OCI-LY7 (cell line): ENCODE measurements around the gene DYNC2H1. TPM values are rescaled to one million over a fixed set of nuclear protein-coding genes. Genes with fewer than 3 reads are reported as not detected.

ENCODE experiments used
- BruUV-seq: library from RNA; stranded (reverse); fragments of 400-500 nt; replicated peaks from 2 replicates; lab custom pipeline; 2021; lab: Mats Ljungman, UMichigan
- CTCF ChIA-PET: fragments of 300-600 bp; sonication (Branson Sonifier 250); formaldehyde crosslinking; loops from one replicate; lab custom pipeline; 2022; ENCODE audit warnings: antibody characterized with exemption; ENCODE audit not compliant: unreplicated experiment; lab: Charles Lee
- POLR2A ChIA-PET: fragments of 300-600 bp; sonication (Branson Sonifier 250); formaldehyde crosslinking; loops from one replicate; lab custom pipeline; 2022; ENCODE audit warnings: antibody characterized with exemption; lab: Charles Lee
- DNase-seq: peaks from one replicate; pipeline ENCODE4 v3.0.0-alpha.2; 2015; ENCODE audit warnings: low spot score
- H2AFZ ChIP-seq: fragments of 200-600 bp; sonication (generic), shearing (Covaris generic); 2 replicates; pipeline ENCODE4 v1.6.1; 2014; ENCODE audit warnings: mild to moderate bottlenecking, antibody characterized with exemption, low read length, moderate library complexity
- H3K27ac ChIP-seq: fragments of 200-600 bp; sonication (generic); 2 replicates; pipeline ENCODE4 v1.5.1; 2014; ENCODE audit warnings: mixed run types, low read depth, mild to moderate bottlenecking, moderate library complexity, low read length, inconsistent platforms; ENCODE audit not compliant: poor library complexity, severe bottlenecking
- H3K36me3 ChIP-seq: fragments of 200-600 bp; sonication (generic); 2 replicates; pipeline ENCODE4 v1.6.1; 2014; ENCODE audit warnings: mild to moderate bottlenecking, antibody characterized with exemption, low read length, moderate library complexity, mixed read lengths; ENCODE audit not compliant: insufficient read depth
- H3K4me1 ChIP-seq: fragments of 200-600 bp; sonication (generic); 2 replicates; pipeline ENCODE4 v1.5.1; 2014; ENCODE audit warnings: mild to moderate bottlenecking, low read length; ENCODE audit not compliant: insufficient read depth, poor library complexity, severe bottlenecking
- H3K4me2 ChIP-seq: fragments of 200-600 bp; sonication (generic); 2 replicates; pipeline ENCODE4 v1.6.1; 2014; ENCODE audit warnings: mild to moderate bottlenecking, low read length
- H3K4me3 ChIP-seq: fragments of 200-600 bp; sonication (generic); 2 replicates; pipeline ENCODE4 v1.5.1; 2014; ENCODE audit warnings: mild to moderate bottlenecking, low read depth, low read length; ENCODE audit not compliant: poor library complexity, severe bottlenecking
- H3K79me2 ChIP-seq: fragments of 200-600 bp; sonication (generic); 2 replicates; pipeline ENCODE4 v1.6.1; 2016; ENCODE audit warnings: low read depth, mild to moderate bottlenecking, low read length, moderate library complexity, mixed read lengths; ENCODE audit not compliant: insufficient read depth
- H3K9me2 ChIP-seq: fragments of 200-600 bp; sonication (generic); 2 replicates; pipeline ENCODE4 v1.6.1; 2016; ENCODE audit warnings: mild to moderate bottlenecking, low read length, mixed read lengths; ENCODE audit not compliant: insufficient read depth
- H3K9me3 ChIP-seq: fragments of 200-600 bp; sonication (generic); 2 replicates; pipeline ENCODE4 v1.6.1; 2014; ENCODE audit warnings: mild to moderate bottlenecking, mixed run types, low read length, mixed read lengths
- H4K20me1 ChIP-seq: fragments of 200-600 bp; sonication (generic); 2 replicates; pipeline ENCODE4 v1.6.1; 2014; ENCODE audit warnings: mild to moderate bottlenecking, antibody characterized with exemption, low read length, moderate library complexity, mixed read lengths; ENCODE audit not compliant: insufficient read depth
- EZH2phosphoT487 ChIP-seq: fragments of 200-600 bp; sonication (generic); IDR thresholded peaks from 2 replicates; pipeline ENCODE4 v1.6.1; 2018; ENCODE audit warnings: low read depth, borderline replicate concordance, mild to moderate bottlenecking, mixed run types, antibody characterized with exemption, low read length, moderate library complexity, mixed read lengths
- intact Hi-C: fragments of 100-400 bp; cut with micrococcal nuclease; formaldehyde crosslinking; loops from one replicate; pipeline ENCODE4 v1.10.0; 2022; ENCODE audit not compliant: unreplicated experiment
- total RNA-seq, 2 experiments: library from RNA; depleted of rRNA in 1 of 2; stranded (reverse); fragments of >200 nt in 1 of 2; shearing (Covaris generic) in 1 of 2; gene quantifications; 2 replicates each; pipeline ENCODE4 v1.2.3, GENCODE V29; 2014 to 2022
- TF ChIP-seq, protein P1 (sequence below): fragments of 200-600 bp; sonication (generic); conservative IDR thresholded peaks from 2 replicates; pipeline ENCODE4 v1.5.1; 2014; ENCODE audit warnings: mild to moderate bottlenecking, antibody characterized with exemption, low read length, moderate library complexity, mixed read lengths

Gene DYNC2H1
- total RNA-seq, 2 experiments from 2014 or later, result 0.44 to 1.1 TPM

DNA sequence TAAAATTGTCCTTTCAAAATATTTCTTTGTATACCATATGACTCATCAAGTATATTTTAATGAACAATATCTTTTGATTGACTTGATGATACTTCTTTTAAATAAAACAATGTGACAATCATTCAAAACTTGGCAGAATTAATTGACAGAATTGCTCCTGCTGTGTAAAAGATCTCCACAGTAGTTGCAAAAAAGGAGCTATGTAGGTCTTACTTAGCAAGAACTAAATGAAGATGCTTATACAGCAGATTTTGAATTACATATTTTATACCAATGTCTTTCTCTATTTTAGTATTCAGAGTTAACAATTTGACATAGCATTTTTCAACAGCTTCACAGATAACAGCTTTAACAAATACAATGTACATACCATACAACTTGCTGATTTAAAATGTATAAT is 144.9 kb downstream of the DYNC2H1 start:
- POLR2A ChIA-PET, result no interaction called here
- intact Hi-C loops, result no loop called here

DNA sequence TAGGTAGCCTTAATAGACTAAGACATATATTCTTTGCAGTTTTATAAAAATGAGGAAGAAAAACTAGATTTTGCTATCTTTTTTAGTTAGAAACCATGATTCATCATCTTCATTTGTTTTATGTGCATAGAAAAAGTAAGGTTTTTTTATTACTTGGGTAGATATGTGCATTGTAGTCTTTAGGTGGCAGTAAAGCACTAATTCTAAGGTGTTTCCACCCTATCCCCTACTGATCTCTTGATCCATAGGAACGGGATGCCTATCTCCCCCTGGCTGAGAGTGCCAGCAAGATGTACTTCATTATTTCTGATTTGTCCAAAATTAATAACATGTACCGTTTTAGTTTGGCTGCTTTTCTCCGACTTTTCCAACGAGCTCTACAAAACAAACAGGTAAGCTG is 148.1 kb downstream of the DYNC2H1 start:
- Histone ChIP-seq H3K36me3 (no peaks in the 10 kb centered on the region), H3K27ac (no peak overlapping the region), H3K9me3 (no peaks in the 10 kb centered on the region), H3K9me2 (no peaks in the 10 kb centered on the region), H3K79me2 (no peaks in the 10 kb centered on the region), H3K4me1 (no peaks in the 10 kb centered on the region), H4K20me1 (no peaks in the 10 kb centered on the region), H3K4me2 (no peak overlapping the region), H2AFZ (no peak overlapping the region), H3K4me3 (no peak overlapping the region)
- intact Hi-C loops, result no loop called here
- no peak for DNase-seq
- no TSS peak for BruUV-seq
- CTCF ChIA-PET, result no interaction called here
- POLR2A ChIA-PET, result interaction anchor here (0.9 kb wide), 1 partner anchor 10 kb away, joined by 3 read pairs; no protein-coding TSS in a partner anchor
- TF ChIP-seq, protein P1, sequence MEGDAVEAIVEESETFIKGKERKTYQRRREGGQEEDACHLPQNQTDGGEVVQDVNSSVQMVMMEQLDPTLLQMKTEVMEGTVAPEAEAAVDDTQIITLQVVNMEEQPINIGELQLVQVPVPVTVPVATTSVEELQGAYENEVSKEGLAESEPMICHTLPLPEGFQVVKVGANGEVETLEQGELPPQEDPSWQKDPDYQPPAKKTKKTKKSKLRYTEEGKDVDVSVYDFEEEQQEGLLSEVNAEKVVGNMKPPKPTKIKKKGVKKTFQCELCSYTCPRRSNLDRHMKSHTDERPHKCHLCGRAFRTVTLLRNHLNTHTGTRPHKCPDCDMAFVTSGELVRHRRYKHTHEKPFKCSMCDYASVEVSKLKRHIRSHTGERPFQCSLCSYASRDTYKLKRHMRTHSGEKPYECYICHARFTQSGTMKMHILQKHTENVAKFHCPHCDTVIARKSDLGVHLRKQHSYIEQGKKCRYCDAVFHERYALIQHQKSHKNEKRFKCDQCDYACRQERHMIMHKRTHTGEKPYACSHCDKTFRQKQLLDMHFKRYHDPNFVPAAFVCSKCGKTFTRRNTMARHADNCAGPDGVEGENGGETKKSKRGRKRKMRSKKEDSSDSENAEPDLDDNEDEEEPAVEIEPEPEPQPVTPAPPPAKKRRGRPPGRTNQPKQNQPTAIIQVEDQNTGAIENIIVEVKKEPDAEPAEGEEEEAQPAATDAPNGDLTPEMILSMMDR, result peak; percentile 53; the same call in 1 of the 2 replicates
- TF ChIP-seq EZH2phosphoT487, result no peak

More for the DNA sequence above, 144.9 kb downstream of the DYNC2H1 start:
- Histone ChIP-seq H3K27ac (no peak overlapping the region), H4K20me1 (no peaks in the 10 kb centered on the region), H3K9me3 (no peaks in the 10 kb centered on the region), H3K9me2 (no peaks in the 10 kb centered on the region), H3K4me3 (no peak overlapping the region), H3K79me2 (no peaks in the 10 kb centered on the region), H3K4me1 (no peaks in the 10 kb centered on the region), H3K36me3 (no peaks in the 10 kb centered on the region), H2AFZ (no peak overlapping the region), H3K4me2 (no peak overlapping the region)
- no peak for DNase-seq
- CTCF ChIA-PET, result no interaction called here
- TF ChIP-seq, protein P1, result no peak
- no peak for TF ChIP-seq EZH2phosphoT487
- BruUV-seq, result no TSS peak

DNA sequence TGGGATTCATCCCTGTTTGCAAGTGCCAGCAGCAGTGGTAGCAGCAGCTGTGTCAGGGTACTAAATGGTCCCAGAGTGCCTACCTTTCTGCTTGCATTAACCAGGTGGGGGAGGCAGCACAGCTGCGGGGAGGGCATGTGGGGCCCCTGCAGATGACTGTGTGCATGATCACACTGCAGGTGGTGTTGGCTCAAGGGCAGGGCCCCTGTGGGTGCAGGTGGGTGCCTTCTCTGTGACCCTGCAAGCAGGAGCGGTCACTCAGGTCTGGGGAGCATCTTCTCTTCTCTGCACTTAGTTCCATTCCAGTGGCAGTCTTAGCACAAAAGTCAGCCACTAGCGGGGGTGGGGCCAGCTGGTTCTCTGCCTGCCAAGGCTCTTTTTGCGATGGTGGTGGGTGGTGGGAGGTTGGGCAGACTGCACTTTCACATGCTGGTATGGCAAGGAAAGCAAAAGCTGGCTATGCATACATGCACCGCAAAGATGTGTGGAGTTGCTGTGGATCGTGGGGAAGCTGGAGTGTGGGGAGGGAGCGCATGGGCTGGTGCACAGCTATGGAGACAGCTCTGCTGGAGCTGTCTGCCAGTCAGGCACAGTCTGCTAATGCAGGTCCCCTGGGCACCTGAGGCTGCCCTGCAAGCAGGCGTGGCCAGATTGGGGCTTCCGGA is 157.1 kb downstream of the DYNC2H1 start:
- Histone ChIP-seq H3K36me3 (no peaks in the 10 kb centered on the region), H3K4me3 (no peak overlapping the region), H2AFZ (no peak overlapping the region), H3K79me2 (no peaks in the 10 kb centered on the region), H3K9me2 (no peaks in the 10 kb centered on the region), H3K4me2 (no peak overlapping the region), H3K27ac (no peak overlapping the region), H4K20me1 (no peaks in the 10 kb centered on the region), H3K4me1 (no peaks in the 10 kb centered on the region), H3K9me3 (no peaks in the 10 kb centered on the region)
- no peak for DNase-seq
- TF ChIP-seq EZH2phosphoT487, result no peak
- TF ChIP-seq, protein P1, result no peak
- no TSS peak for BruUV-seq
- ChIA-PET POLR2A (no interaction called here), CTCF (no interaction called here)
- intact Hi-C loops, result no loop called here
